ENCODE results near the gene SLC35G2. TPM values are rescaled to one million over a fixed set of nuclear protein-coding genes. Genes with fewer than 3 reads are reported as not detected.

Gene SLC35G2
- total RNA-seq, 1 experiment from 2014 or later, result 1.8 TPM

- Histone ChIP-seq H3K4me1 (ENCODE audit: insufficient read depth, low read length) (peaks cover 9% of the 10 kb centered on the region), H3K9me2 (replicated peaks; ENCODE audit: low read length) (no peaks in the 10 kb centered on the region), H3K36me3 (ENCODE audit: low read depth, low read length) (no peaks in the 10 kb centered on the region), H3K27me3 (ENCODE audit: low read length) (no peaks in the 10 kb centered on the region), H4K20me1 (ENCODE audit: low read length) (no peaks in the 10 kb centered on the region), H2AFZ (ENCODE audit: low read length) (no peak overlapping the region), H3K79me2 (ENCODE audit: low read length) (no peaks in the 10 kb centered on the region), H3K9me3 (ENCODE audit: low read length) (no peaks in the 10 kb centered on the region), H3K4me2 (ENCODE audit: low read length) (no peak overlapping the region), H3K9ac (ENCODE audit: low read length) (no peak overlapping the region), H3K27ac (ENCODE audit: low read length) (no peak overlapping the region), H3F3A (ENCODE audit: low read length, unreplicated experiment) (no peaks in the 10 kb centered on the region), H3K4me3 (ENCODE audit: low read length) (no peak overlapping the region)
- BruUV-seq (replicated peaks), result no TSS peak
- no peak for TF ChIP-seq EZH2phosphoT487 (IDR thresholded peaks at IDR 0.05; ENCODE audit: borderline replicate concordance, low read length)
- no peak for TF ChIP-seq CTCF (conservative IDR thresholded peaks at IDR 0.05; ENCODE audit: low read depth, low read length)
- TF ChIP-seq EZH2 (IDR thresholded peaks at IDR 0.05; ENCODE audit: low read length, unreplicated experiment), result no peak
- CTCF ChIA-PET, result no interaction called here
- DNase-seq (no peak), ATAC-seq (no peak)
- intact Hi-C loops (cut with micrococcal nuclease), result no loop called here
- POLR2A ChIA-PET (ENCODE audit: unreplicated experiment), result no interaction called here
These were observed 30.8 kb upstream of the SLC35G2 start for GRCh38 chr3:136788154-136788553.

GRCh38 chr3:136789976-136790375, 28.9 kb upstream of the SLC35G2 start:
- no peak for TF ChIP-seq EZH2 (IDR thresholded peaks at IDR 0.05; ENCODE audit: low read length, unreplicated experiment)
- TF ChIP-seq EZH2phosphoT487 (IDR thresholded peaks at IDR 0.05; ENCODE audit: borderline replicate concordance, low read length), result no peak
- no peak for TF ChIP-seq CTCF (conservative IDR thresholded peaks at IDR 0.05; ENCODE audit: low read depth, low read length)
- Histone ChIP-seq H3K27me3 (ENCODE audit: low read length) (no peaks in the 10 kb centered on the region), H3K9ac (ENCODE audit: low read length) (no peak overlapping the region), H3K4me1 (ENCODE audit: insufficient read depth, low read length) (peaks cover 9% of the 10 kb centered on the region), H3K79me2 (ENCODE audit: low read length) (no peaks in the 10 kb centered on the region), H4K20me1 (ENCODE audit: low read length) (no peaks in the 10 kb centered on the region), H3K9me2 (replicated peaks; ENCODE audit: low read length) (no peaks in the 10 kb centered on the region), H3F3A (ENCODE audit: low read length, unreplicated experiment) (no peaks in the 10 kb centered on the region), H3K9me3 (ENCODE audit: low read length) (no peaks in the 10 kb centered on the region), H3K27ac (ENCODE audit: low read length) (no peak overlapping the region), H2AFZ (ENCODE audit: low read length) (no peak overlapping the region), H3K4me3 (ENCODE audit: low read length) (no peak overlapping the region), H3K36me3 (ENCODE audit: low read depth, low read length) (no peaks in the 10 kb centered on the region), H3K4me2 (ENCODE audit: low read length) (no peak overlapping the region)
- POLR2A ChIA-PET (ENCODE audit: unreplicated experiment), result no interaction called here
- no peak for DNase-seq
- no peak for ATAC-seq
- BruUV-seq (replicated peaks), result no TSS peak
- CTCF ChIA-PET, result no interaction called here
- intact Hi-C loops (cut with micrococcal nuclease), result no loop called here

GRCh38 chr3:136790786-136791185, 28.1 kb upstream of the SLC35G2 start:
- DNase-seq (no peak), ATAC-seq (no peak)
- H3F3A ChIP-seq (ENCODE audit: low read length, unreplicated experiment), result no peaks in the 10 kb centered on the region
- intact Hi-C loops (cut with micrococcal nuclease), result no loop called here
- H3K4me1 ChIP-seq (ENCODE audit: insufficient read depth, low read length), result peaks cover 9% of the 10 kb centered on the region
- no peak overlapping the region for H3K4me2 ChIP-seq (ENCODE audit: low read length)
- ChIA-PET POLR2A (ENCODE audit: unreplicated experiment) (no interaction called here), CTCF (no interaction called here)
- H3K79me2 ChIP-seq (ENCODE audit: low read length), result no peaks in the 10 kb centered on the region
- no peak overlapping the region for H3K4me3 ChIP-seq (ENCODE audit: low read length)
- H2AFZ ChIP-seq (ENCODE audit: low read length), result no peak overlapping the region
- no peaks in the 10 kb centered on the region for H3K36me3 ChIP-seq (ENCODE audit: low read depth, low read length)
- no TSS peak for BruUV-seq (replicated peaks)
- no peaks in the 10 kb centered on the region for H3K9me2 ChIP-seq (replicated peaks; ENCODE audit: low read length)
- H4K20me1 ChIP-seq (ENCODE audit: low read length), result no peaks in the 10 kb centered on the region
- H3K27me3 ChIP-seq (ENCODE audit: low read length), result no peaks in the 10 kb centered on the region
- H3K27ac ChIP-seq (ENCODE audit: low read length), result no peak overlapping the region
- no peak for TF ChIP-seq CTCF (conservative IDR thresholded peaks at IDR 0.05; ENCODE audit: low read depth, low read length)
- TF ChIP-seq EZH2 (IDR thresholded peaks at IDR 0.05; ENCODE audit: low read length, unreplicated experiment), result no peak
- TF ChIP-seq EZH2phosphoT487 (IDR thresholded peaks at IDR 0.05; ENCODE audit: borderline replicate concordance, low read length), result no peak
- no peaks in the 10 kb centered on the region for H3K9me3 ChIP-seq (ENCODE audit: low read length)
- no peak overlapping the region for H3K9ac ChIP-seq (ENCODE audit: low read length)

Data from PC-3 (cell line).